Suprapubic skin (tissue), 3 donors: ENCODE results near the gene FN3K.

Experiments used
- CTCF ChIP-seq, 2 donors: fragments of 200-600 bp in 1 of 2; fragments of 450-650 bp in 1 of 2; sonication (generic) in 1 of 2; IDR thresholded peaks; one replicate each; pipeline ENCODE4 v1.5.1; 2016 to 2019; ENCODE audit warnings: antibody characterized with exemption in 2 of 2, mild to moderate bottlenecking in 1 of 2, moderate library complexity in 1 of 2
- EP300 ChIP-seq: sonication (generic); formaldehyde crosslinking; IDR thresholded peaks from one replicate; pipeline ENCODE4 v1.6.1; 2017; ENCODE audit warnings: antibody characterized with exemption
- POLR2A ChIP-seq, 2 donors: fragments of 450-650 bp; IDR thresholded peaks; one replicate each; pipeline ENCODE4 v1.6.1; 2017; ENCODE audit warnings: antibody characterized with exemption in 2 of 2, mild to moderate bottlenecking in 2 of 2, moderate library complexity in 2 of 2

GRCh38 chr17:82775001-82775823 lies 39.8 kb downstream of the FN3K start:
- TF ChIP-seq CTCF (IDR thresholded peaks at IDR 0.05): peak; percentile 53 to 88
- no peak for TF ChIP-seq EP300
- TF ChIP-seq POLR2A (IDR thresholded peaks at IDR 0.05): no peak
